Putamen (tissue), 1 donor: ENCODE data around the gene ZNF208.
A peak's percentile ranks its signal among the peaks of the same experiment; 100 is the strongest.
"Not testable (repeated sequence)": the region's sequence is repeated elsewhere in the genome, so short reads cannot be mapped to it uniquely, and the experiment has no call there.

ENCODE experiments used
- DNase-seq: peaks from one replicate; pipeline ENCODE4 v3.0.0-alpha.2; 2016; ENCODE audit warnings: low spot score

Gene ZNF208

DNA sequence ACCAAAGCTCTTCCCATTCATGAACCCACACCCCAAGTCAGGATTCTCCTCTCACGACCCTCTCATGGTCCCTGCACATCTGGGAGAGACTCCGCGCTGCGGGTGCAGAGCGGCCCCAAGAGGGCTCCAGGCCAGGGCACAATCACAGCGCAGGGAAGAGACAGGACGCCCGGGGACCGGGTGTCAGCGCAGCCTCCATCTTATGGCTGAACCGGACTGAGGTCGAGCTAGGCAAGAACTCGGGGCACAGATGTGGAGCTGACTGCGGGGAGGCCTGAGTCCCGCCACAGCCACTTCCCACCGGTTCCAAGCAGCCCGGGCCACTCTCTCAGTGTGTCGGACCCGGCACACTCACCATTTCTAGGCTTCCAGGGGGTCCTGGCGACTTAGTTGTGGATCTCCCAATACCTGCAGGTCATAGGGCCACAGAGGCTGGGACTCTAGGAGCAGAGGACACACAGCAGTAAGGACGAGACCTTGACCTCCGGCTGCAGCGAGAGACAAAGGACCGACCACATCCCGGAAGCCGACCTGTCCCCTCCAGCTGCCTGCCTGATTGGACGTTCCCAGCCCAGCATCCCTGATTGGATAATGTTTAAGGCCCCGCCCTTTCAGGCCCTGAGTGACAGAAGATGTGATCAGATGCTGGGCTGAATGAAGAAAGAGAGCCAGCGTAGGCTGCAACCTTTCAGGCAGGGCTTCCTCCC, at the start of gene ZNF208:
TSS of gene ZNF208 (minus strand) at position 507 of the 707 bp plus-strand sequence. CDS start at position 358, 149 bp downstream.
- DNase-seq, result peak; percentile 2

DNA sequence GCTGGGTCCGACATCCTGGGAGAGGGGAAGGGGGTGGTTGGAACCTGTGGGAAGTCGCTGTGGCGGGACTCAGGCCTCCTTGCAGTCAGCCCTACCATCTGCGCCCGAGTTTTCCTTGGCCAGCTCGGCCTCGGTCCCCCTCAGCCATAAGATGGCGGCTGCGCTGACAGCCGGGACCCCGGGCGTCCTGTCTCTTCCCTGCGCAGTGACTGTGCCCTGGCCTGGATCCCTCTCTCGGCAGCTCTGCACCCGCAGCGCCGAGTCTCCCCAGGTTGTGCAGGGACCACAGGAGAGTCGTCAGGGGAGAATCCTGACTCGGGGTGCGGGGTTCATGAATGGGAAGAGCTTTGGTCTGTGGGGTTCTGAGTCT, 41.9 kb upstream of the ZNF208 start:
- no peak for DNase-seq

DNA sequence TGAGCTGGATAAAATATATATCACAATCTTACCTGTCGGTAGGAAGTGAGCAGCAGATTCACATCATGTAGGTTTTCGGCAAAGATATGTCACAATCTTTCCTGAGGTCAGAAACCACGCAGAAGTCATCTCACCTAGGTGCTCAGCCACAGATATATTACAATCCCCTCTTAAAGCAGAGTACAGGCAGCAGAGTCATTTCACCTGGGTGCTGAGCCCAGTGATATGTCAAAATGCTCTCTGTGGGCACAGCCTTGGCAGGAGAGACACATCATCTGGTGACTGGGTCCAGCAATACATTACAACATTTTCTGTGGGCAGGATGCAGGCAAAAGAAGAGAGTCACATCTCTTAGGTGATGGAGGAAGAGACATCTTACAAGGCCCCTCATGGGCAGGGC, 30.4 kb upstream of the ZNF208 start:
- DNase-seq, result not testable (repeated sequence)

DNA sequence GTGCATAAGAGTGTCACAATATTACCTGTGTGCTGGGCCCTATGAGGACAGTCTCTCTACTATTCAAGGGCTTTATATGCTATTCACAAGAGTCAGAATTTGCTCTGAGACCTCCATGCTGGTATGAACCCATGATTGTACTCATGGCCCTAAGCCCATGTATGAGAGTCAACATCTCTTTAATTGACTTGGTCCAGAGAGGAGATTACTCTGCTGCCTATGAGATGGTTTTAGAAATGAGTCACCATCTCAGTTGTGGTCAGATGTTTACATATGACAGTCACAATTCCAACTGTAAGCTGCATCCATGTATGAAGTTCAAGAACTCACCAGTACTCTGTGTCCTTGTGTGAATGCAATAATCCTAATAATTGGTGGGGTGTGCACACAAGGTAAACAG, 19.9 kb upstream of the ZNF208 start:
- no peak for DNase-seq

DNA sequence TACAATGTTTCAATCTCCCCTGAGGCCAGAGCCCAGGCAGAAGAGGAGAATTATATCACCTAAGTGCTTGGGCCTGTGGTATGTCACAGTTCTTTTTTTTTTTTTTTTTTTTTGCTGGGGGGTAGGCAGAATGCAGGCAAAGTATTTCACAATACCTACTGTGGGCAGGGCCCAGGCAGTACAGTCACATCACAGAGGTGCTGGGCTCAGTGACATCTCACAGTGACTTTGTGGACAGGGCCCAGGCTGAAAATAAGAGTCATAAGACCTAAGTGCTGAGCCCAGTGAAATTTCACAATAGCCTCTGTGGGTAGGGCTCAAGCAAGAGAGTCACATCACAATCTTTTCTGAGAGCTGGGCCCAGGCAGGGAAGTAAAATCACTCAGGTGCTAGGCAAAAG, 15.9 kb upstream of the ZNF208 start:
- no peak for DNase-seq

DNA sequence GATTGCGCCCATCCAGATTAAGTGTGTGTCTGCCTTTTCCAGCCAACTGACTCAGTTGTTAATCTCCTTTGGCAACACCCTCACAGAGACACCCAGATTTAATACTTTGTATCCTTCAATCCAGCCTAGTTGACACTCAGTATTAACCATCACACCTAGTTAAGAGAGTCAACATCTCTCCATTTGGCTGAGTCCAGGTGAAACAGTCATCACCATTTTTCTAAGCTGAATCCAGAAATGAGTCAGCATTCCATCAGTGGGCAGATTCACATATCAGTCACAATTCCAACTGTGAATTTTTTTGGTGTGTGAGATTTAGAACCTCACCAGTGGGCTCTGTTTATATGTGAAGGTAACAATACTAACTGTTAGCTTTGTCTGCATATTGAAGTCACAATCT, 14.8 kb upstream of the ZNF208 start:
- not testable (repeated sequence) for DNase-seq

DNA sequence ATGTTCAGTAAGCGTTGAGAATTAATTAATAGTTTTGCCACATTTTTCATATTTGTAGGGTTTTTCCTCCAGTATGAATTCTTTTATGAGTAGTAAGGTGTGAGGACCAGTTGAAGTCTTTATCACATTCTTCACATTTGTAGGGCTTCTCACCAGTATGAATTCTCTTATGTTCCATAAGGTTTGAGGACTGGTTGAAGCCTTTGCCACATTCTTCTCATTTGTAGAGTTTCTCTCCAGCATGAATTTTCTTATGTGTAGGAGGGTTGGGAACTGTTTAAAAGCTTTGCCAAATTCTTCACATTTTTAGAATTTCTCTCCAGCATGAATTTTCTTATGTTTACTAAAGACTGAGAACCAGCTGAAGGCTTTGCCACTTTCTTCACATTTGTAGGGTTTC, 40.3 kb downstream of the ZNF208 start:
- DNase-seq, result no peak

DNA sequence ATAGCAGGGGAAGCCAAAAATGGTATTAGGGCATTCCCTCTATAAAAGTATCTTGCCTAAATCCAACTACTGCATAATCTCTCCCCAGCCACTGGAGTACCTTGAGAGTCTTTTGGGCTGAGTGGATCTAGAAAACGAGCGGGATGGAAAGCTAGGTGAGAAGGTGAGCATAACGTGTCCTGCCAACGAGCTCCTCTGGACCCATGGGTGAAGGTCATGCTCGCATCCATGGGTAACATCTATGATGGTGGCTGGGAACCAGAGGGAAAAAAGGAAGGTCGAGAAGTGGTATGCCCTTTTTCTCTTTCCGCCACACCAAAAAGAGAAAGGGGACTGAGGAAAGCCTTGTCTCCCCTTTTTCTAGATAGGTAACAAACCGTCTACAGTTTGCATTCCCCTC, 63.0 kb downstream of the ZNF208 start:
- no peak for DNase-seq

DNA sequence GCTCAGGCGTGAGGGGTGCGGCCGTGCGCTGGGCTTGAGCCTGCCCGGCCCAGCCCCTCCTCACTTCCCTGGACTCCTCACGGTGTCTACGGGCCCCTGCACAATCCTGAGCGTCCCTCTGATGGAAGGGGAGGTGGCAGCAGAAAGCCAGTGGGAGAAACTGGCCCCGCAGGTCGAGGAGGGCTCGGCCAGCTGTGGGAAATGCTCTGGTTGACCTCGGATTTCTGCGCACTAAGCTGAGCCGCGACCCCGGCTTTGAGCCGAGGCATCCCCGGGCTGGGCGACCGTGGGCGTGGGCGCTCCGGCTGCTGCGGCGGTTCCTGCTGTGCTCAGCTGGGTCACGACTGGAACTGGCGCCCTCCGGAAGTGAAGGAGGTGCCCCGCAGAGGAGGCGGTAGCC, 70.1 kb downstream of the ZNF208 start:
- DNase-seq, result no peak

DNA sequence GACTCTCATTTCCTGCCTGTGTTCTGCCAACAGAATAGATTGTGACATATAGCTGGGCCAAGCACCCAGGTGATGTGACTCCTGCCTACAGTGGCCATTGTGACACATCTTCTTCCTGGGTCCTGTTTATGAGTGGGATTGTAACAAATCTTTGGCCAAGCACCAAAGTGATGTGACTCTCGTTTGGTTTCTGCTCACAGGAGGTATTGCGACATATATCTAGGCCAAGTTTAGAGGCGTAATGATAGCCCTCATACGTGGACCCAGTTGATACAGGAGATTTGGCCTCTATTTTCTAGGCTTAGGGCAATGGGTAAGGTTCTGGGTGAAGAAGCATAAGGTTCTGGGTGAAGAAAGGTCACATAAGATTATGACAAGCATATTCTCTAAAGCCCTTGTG, 76.2 kb downstream of the ZNF208 start:
- DNase-seq, result no peak

DNA sequence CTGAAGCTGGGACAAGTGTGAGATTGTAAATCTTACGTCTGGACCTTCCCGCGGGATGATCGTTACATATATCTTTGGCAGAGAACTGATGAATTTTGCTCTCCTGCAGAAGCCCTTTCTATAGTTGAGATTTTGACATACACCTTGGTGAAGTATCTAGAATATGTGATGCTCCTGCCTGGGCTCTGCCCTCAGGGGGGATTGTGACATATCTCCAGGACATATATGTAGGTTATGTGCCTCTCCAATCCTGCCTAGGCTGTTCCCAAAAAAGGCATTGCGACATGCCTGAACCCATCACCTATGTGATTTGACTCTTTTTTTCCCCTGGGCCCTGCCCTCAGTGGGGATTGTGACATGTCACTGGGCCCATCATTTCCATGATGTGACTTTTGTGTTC, 76.6 kb downstream of the ZNF208 start:
- no peak for DNase-seq

DNA sequence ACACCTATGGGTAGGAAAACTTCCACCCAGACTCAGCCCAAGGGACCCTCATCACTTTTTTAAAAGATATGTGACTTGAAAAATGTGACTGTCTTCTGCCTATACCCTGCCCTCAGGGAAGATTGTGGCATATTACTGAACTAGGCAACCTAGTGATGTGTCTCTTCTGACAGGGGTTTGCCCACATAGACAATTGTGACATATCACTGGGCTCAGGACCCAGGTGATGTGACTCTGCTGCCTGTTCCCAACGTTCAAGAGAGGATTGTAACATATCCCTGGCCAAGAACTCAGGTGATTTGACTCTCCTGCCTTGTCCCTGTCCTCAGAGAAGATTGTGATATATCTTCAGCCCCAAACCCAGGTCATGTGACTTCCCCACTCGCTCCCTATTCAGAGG, 88.5 kb downstream of the ZNF208 start:
- no peak for DNase-seq

DNA sequence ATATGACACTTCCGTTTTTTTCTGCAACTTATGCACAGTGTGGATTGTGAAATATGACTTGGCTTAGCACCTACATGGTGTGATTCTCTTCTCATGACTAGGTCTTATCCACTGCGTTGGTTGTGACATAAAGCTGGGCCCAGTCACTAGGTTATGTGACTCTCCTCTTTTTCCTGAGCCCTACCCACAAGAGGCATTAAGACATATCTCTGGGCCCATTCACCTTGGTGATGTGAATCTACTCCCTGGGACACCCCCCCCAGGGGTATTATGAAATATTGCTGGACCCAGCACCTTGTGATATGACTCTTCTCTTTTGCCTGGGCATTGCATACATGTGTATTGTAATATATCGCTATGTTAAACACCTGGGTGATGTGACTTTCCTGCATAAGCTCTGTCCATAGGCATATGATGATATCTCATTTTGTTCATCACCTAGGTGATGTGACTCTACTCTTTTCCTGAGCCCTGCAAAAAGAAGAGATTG, 89.0 kb downstream of the ZNF208 start:
- DNase-seq, result no peak

DNA sequence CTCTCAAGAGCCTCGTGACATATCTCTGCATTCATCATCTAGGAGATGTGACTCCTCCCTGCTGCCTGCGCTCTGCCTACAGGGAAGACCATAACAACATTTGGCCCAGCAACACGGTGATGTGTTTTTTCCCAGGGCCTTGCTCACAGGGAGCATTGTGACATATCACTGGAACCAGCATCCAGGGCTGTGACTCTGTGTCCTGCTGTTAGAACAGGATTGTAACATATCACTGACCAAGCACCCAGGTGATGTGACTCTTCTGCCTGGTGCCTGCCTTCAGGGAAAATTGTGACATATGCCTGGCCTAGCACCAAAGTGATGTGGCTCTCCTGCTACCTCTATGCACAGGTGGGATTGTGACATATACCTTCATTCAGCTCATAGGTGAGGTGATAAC, 95.3 kb downstream of the ZNF208 start:
- DNase-seq, result no peak

DNA sequence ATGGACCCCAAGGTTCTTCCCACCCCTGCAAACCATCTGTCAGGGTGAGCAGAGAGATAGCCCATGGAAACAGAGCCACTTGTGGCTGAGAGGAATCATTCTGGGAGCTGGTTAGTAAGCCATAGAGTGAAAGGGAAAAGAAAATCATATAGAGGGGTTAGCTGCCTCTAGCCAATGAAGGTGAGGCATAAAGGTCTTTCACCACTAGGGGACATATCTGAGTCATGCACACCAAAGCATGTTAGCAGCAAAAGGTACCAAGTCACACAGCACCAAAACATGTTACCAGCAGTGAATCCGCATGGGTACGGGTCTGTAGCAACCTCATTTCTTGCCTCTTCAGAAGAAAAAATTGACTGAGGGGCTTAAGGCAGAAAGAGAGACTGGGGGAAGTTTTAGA, 98.1 kb downstream of the ZNF208 start:
- DNase-seq, result no peak

DNA sequence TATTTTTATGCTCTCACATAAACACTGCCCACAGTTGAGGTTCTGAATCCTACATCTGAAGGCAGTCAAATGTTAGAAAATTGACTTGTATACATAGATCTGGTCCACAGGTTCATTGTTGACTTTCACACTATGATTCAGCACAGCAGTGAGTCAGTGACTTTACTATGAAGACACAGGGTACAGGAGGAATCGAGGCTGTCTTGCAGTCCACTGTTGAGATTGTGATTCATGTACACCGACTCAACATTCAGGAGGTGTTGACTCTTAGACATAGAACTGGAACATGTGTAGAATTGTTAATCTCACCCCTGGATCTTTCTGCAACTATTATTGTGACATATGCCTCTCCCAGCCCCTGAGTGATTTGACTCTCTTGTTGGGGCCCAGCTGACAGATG, 100.4 kb downstream of the ZNF208 start:
- DNase-seq, result no peak

DNA sequence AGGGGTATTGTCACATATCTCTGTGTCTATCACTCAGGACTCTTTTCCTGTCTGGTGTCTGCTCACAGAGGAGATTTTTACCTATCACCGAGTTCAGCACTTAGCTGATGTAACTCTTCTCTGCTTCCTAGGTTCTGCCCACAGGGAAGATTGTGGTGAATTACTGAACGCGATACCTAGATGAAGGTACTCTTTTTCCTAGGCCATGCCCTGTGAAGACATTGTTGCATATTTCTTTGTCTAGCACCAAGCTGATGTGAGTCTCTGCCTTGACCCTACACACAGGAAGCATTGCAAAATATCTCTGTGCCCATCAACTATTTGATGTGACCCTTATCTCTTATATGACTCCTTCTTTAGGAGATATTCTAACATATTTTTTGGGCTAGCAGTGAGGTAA, 102.7 kb downstream of the ZNF208 start:
- no peak for DNase-seq

DNA sequence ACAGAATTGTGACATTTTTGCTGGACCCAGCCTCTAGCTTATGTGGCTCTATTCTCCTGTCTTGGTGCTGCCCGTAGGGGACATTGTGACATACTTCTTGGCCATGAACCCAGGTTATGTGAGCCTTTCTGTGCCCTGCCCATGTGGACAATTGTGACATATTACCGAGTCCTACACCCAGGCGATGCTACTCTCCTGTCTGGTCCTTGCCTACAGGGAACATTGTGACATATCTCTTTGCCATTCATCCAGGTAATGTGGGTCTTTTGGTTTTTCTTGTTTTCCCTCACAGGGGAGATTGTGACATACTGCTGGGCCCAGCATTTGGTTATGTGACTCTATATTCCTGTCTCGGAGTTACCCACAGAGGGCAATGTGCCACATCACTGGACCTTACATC, 103.2 kb downstream of the ZNF208 start:
- no peak for DNase-seq

DNA sequence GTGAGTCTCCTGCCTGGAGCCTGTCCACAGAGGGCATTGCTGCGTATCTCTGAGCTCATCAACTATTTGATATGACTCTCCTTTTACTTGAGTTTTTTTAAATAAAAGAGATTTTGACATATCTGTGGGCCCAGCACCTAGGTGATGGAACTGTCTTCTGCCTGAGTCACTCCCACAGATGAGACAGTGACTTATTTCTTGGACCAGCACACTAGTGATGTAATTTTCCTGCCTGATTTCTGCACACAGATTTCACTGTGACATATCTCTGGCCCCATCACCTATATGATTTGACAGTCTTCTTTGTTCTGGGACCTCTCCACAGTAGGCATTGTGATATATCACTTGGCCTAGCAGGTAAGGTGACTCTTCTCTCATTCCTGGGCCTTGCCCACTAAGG, 108.2 kb downstream of the ZNF208 start:
- DNase-seq, result no peak

DNA sequence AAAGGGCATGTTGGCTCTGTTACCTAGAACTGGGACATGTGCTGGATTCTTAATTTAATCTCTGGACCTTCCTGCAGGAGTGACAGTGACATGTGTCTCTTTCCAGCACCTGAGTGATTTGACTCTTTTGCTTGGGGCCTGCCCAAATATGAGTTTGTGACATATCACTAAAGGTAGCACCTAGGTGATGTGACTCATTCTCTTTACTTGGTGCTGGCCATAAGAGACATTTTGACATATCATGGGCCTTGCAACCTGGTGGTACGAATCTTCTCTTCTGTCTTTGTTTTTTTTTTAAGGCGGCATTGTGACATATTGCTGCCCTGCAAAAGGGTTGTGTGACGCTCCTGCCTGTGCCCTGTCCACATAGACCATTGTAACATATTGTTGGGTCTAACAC, 108.9 kb downstream of the ZNF208 start:
- no peak for DNase-seq

DNA sequence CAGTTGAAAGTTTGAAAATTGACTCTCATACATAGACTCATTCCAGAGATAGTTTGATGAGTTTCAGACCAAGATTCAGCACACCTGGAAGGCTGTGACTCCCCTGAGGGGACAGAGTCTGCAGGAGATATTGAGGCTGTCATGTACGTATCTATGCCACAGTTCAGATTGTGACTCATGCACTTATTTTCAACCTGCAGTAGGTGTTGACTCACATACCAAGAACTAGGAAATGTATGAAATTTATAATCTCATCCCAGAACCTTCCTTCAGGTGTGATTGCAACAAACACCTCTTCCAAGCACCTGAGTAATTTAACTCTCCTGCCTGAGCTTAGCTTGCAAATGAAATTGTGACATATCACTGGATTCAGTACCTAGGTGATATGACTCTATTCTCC, 110.3 kb downstream of the ZNF208 start:
- no peak for DNase-seq

DNA sequence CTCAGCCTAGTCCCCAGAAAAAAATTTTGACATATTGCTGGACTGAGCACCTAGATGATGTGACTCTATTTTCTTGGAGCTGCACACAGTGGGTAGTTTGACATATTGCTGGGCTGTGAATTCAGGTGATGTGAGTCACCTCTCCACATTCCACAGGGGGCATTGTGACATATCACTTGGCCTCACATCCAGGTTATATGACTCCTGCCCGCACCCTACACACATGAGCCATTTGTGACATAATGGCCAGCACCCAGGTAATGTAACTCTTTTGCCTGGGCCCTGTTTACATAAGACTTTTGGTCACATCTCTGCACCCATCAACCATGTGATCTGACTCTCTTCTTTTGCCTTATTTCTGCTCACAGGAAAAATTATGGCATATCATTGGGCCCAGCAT, 119.7 kb downstream of the ZNF208 start:
- no peak for DNase-seq

DNA sequence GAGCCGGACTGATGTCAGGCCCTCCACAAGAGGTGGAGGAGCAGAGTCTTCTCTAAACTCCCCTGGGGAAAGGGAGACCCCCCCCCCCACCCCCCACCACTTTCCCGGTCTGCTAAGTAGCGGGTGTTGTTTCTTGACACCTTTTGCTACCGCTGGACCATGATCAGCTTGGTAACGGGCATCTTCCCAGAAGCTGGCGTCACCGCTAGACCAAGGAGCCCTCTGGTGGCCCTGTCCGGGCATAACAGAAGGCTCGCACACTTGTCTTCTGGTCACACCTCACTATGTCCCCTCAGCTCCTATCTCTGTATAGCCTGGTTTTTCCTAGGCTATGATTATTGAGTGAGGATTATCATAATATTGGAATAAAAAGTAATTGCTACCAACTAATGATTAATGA, 120.7 kb downstream of the ZNF208 start:
- DNase-seq, result not testable (repeated sequence)

DNA sequence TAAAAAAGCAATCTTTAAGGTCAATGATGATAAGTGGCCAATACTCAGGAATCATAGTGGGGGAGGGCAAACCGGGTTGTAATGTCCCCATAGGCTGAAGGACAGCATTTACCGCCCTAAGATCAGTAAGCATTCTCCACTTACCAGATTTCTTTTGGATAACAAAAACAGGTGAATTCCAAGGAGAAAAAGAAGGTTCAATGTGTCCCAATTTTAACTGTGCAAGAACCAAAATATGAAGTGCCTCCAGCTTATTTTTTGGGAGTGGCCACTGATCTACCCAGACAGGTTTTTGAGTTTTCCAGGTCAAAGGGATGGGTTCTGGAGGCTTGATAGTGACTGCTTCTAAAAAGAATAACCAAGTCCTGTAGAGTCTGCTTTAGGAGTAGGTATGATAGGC, 125.2 kb downstream of the ZNF208 start:
- DNase-seq, result not testable (repeated sequence)
